Fibroblast of lung (primary cell): ENCODE results near the gene EPHA8. TPM values are rescaled to one million over a fixed set of nuclear protein-coding genes. Genes with fewer than 3 reads are reported as not detected.

Source experiments
- DNase-seq, 2 donors: peaks; one replicate each; pipeline versions ENCODE4 v3.0.0 to v3.0.0-alpha.2; 2010; ENCODE audit warnings: low read depth in 2 of 2
- H2AFZ ChIP-seq: 2 replicates; pipeline ENCODE4 v1.5.1; 2012; ENCODE audit warnings: low read length, control low read depth, inconsistent platforms
- H3K27ac ChIP-seq: 2 replicates; pipeline ENCODE4 v1.5.1; 2011; ENCODE audit warnings: low read length, control low read depth; ENCODE audit not compliant: insufficient read depth
- H3K27me3 ChIP-seq: 2 replicates; pipeline ENCODE4 v1.5.1; 2011; ENCODE audit warnings: mild to moderate bottlenecking, low read length; ENCODE audit not compliant: control insufficient read depth, insufficient read depth
- H3K36me3 ChIP-seq: 2 replicates; pipeline ENCODE4 v1.5.1; 2011; ENCODE audit warnings: low read length; ENCODE audit not compliant: control insufficient read depth, insufficient read depth
- H3K4me1 ChIP-seq: 2 replicates; pipeline ENCODE4 v1.5.1; 2011; ENCODE audit warnings: low read length; ENCODE audit not compliant: control insufficient read depth, insufficient read depth; ENCODE audit errors: extremely low read depth
- H3K4me2 ChIP-seq: 2 replicates; pipeline ENCODE4 v1.5.1; 2011; ENCODE audit warnings: low read length, control low read depth; ENCODE audit not compliant: insufficient read depth; ENCODE audit errors: extremely low read depth
- H3K4me3 ChIP-seq, 4 experiments: fragments of 200-600 bp in 1 of 4; sonication (generic) in 1 of 4; replicated peaks in 1 of 4; 2 replicates each; pipeline ENCODE4 v1.5.1; 2011 to 2016; ENCODE audit warnings: low read length in 4 of 4, low read depth in 3 of 4, mild to moderate bottlenecking in 3 of 4, control low read depth in 2 of 4, inconsistent platforms in 1 of 4, mixed read lengths in 1 of 4; ENCODE audit not compliant: insufficient read depth in 1 of 4; ENCODE audit errors: control extremely low read depth in 1 of 4
- H3K79me2 ChIP-seq: 2 replicates; pipeline ENCODE4 v1.5.1; 2012; ENCODE audit warnings: mild to moderate bottlenecking, low read length, inconsistent platforms; ENCODE audit not compliant: control insufficient read depth, insufficient read depth
- H3K9ac ChIP-seq: 2 replicates; pipeline ENCODE4 v1.5.1; 2011; ENCODE audit warnings: mild to moderate bottlenecking, low read length, control low read depth; ENCODE audit not compliant: insufficient read depth
- H3K9me3 ChIP-seq: 2 replicates; pipeline ENCODE4 v1.5.1; 2012; ENCODE audit warnings: low read depth, low read length; ENCODE audit not compliant: control insufficient read depth, insufficient read depth
- H4K20me1 ChIP-seq: 2 replicates; pipeline ENCODE4 v1.5.1; 2011; ENCODE audit warnings: low read length; ENCODE audit not compliant: control insufficient read depth, insufficient read depth; ENCODE audit errors: extremely low read depth
- CTCF ChIP-seq, 2 donors: IDR thresholded peaks in 1 of 2; conservative IDR thresholded peaks in 1 of 2; 1 replicate in 1 of 2; 2 replicates in 1 of 2; pipeline ENCODE4 v1.5.1; 2011 to 2012; ENCODE audit warnings: low read length in 2 of 2, control low read depth in 1 of 2, inconsistent platforms in 1 of 2, low read depth in 1 of 2, mild to moderate bottlenecking in 1 of 2
- EZH2 ChIP-seq: IDR thresholded peaks from 2 replicates; pipeline ENCODE4 v1.5.1; 2012; ENCODE audit warnings: low read length, control low read depth, mild to moderate bottlenecking; ENCODE audit errors: missing control alignments
- polyA plus RNA-seq, 2 donors: library from polyadenylated mRNA; depleted of rRNA in 1 of 2; stranded (reverse) in 1 of 2; unstranded in 1 of 2; fragments of >200 nt; gene quantifications; 2 replicates each; pipeline ENCODE4 v1.2.1, GENCODE V29; 2011 to 2012; ENCODE audit warnings: missing spikeins in 1 of 2
- total RNA-seq: library from RNA; depleted of rRNA; stranded (reverse); fragments of >200 nt; gene quantifications from 2 replicates; pipeline ENCODE4 v1.2.1, GENCODE V29; 2014

The EPHA8 gene
- total and polyA plus RNA-seq, 2 donors (not counting 1 experiment from before 2014, with no cell fraction given) = not detected

- no peaks in the 10 kb centered on the region for H4K20me1 ChIP-seq
- H3K79me2 ChIP-seq = no peaks in the 10 kb centered on the region
Observed at GRCh38 chr1:22544606-22545005, 18.7 kb upstream of the EPHA8 start.

GRCh38 chr1:22545141-22545540 is 18.1 kb upstream of the EPHA8 start:
- no peak overlapping the region for H3K27ac ChIP-seq
- no peaks in the 10 kb centered on the region for H3K79me2 ChIP-seq
- H3K27me3 ChIP-seq = peaks cover 25% of the 10 kb centered on the region
- H3K4me2 ChIP-seq = no peak overlapping the region
- no peak overlapping the region for H2AFZ ChIP-seq
- no peaks in the 10 kb centered on the region for H3K9me3 ChIP-seq
- H3K4me3 ChIP-seq = no peak overlapping the region
- TF ChIP-seq CTCF (conservative IDR thresholded peaks at IDR 0.05 in 1 of 2, IDR thresholded peaks at IDR 0.05 in 1 of 2; ENCODE audit: low read depth in 1 of 2, low read length in 2 of 2) = no peak
- no peak for TF ChIP-seq EZH2
- no peak for DNase-seq
- H3K36me3 ChIP-seq = no peaks in the 10 kb centered on the region
- H4K20me1 ChIP-seq = no peaks in the 10 kb centered on the region
- H3K4me1 ChIP-seq = no peaks in the 10 kb centered on the region
- no peak overlapping the region for H3K9ac ChIP-seq

More at GRCh38 chr1:22544606-22545005, 18.7 kb upstream of the EPHA8 start:
- H3K4me3 ChIP-seq = no peak overlapping the region
- H3K36me3 ChIP-seq = no peaks in the 10 kb centered on the region
- no peaks in the 10 kb centered on the region for H3K4me1 ChIP-seq
- no peak overlapping the region for H3K9ac ChIP-seq
- TF ChIP-seq EZH2 = no peak
- no peak for TF ChIP-seq CTCF (conservative IDR thresholded peaks at IDR 0.05 in 1 of 2, IDR thresholded peaks at IDR 0.05 in 1 of 2; ENCODE audit: low read depth in 1 of 2, low read length in 2 of 2)
- H3K4me2 ChIP-seq = no peak overlapping the region
- DNase-seq = no peak
- H3K9me3 ChIP-seq = no peaks in the 10 kb centered on the region
- H3K27ac ChIP-seq = no peak overlapping the region
- H3K27me3 ChIP-seq = peaks cover 24% of the 10 kb centered on the region
- H2AFZ ChIP-seq = no peak overlapping the region

GRCh38 chr1:22547186-22547817 is 16.0 kb upstream of the EPHA8 start:
- peaks cover 25% of the 10 kb centered on the region for H3K27me3 ChIP-seq
- no peak overlapping the region for H3K27ac ChIP-seq
- no peak overlapping the region for H2AFZ ChIP-seq
- no peaks in the 10 kb centered on the region for H4K20me1 ChIP-seq
- TF ChIP-seq EZH2 (no peak), CTCF (conservative IDR thresholded peaks at IDR 0.05 in 1 of 2, IDR thresholded peaks at IDR 0.05 in 1 of 2; ENCODE audit: low read depth in 1 of 2, low read length in 2 of 2) (no peak)
- H3K4me3 ChIP-seq = no peak overlapping the region
- H3K79me2 ChIP-seq = no peaks in the 10 kb centered on the region
- H3K9me3 ChIP-seq = no peaks in the 10 kb centered on the region
- H3K9ac ChIP-seq = no peak overlapping the region
- H3K36me3 ChIP-seq = no peaks in the 10 kb centered on the region
- no peak overlapping the region for H3K4me2 ChIP-seq
- no peak for DNase-seq
- no peaks in the 10 kb centered on the region for H3K4me1 ChIP-seq
